Measurements from ENCODE around the gene SDK1.

The SDK1 gene

GRCh38 chr7:4166340-4166739 lies 865.3 kb downstream of the SDK1 start:
- CTCF ChIA-PET: no interaction called here
- Histone ChIP-seq H3K27ac (ENCODE audit: extremely low read depth, low read depth, low read length) (no peak overlapping the region), H3K9me3 (ENCODE audit: control insufficient read depth, insufficient read depth, low read depth, low read length) (no peaks in the 10 kb centered on the region), H3K36me3 (ENCODE audit: control insufficient read depth in 2 of 2, insufficient read depth in 1 of 2, low read length in 2 of 2) (no peaks in the 10 kb centered on the region), H3K4me3 (ENCODE audit: low read depth, low read length) (no peak overlapping the region), H3K4me1 (ENCODE audit: control insufficient read depth, insufficient read depth, low read length) (no peaks in the 10 kb centered on the region)
- POLR2A ChIA-PET: no interaction called here
- TF ChIP-seq INSM2 (tag by site-specific recombination; IDR thresholded peaks at IDR 0.05) (no peak), ZNF76 (tag by site-specific recombination; IDR thresholded peaks at IDR 0.05; ENCODE audit: borderline replicate concordance, low read depth) (no peak), ZNF670 (tag by site-specific recombination; IDR thresholded peaks at IDR 0.05; ENCODE audit: low read depth) (no peak), ZNF658 (tag by site-specific recombination; IDR thresholded peaks at IDR 0.05) (no peak), ZNF449 (tag by site-specific recombination; IDR thresholded peaks at IDR 0.05) (no peak), ZNF146 (tag by site-specific recombination; IDR thresholded peaks at IDR 0.05) (no peak), PRDM6 (tag by site-specific recombination; IDR thresholded peaks at IDR 0.05) (no peak), ZNF362 (tag by site-specific recombination; IDR thresholded peaks at IDR 0.05) (no peak), KLF1 (tag by site-specific recombination; IDR thresholded peaks at IDR 0.05) (no peak), ZNF10 (tag by site-specific recombination; IDR thresholded peaks at IDR 0.05) (no peak), ZNF18 (tag by site-specific recombination; IDR thresholded peaks at IDR 0.05) (no peak), ZNF548 (tag by site-specific recombination; IDR thresholded peaks at IDR 0.05) (no peak), ZNF423 (tag by site-specific recombination; IDR thresholded peaks at IDR 0.05) (no peak), HOXD13 (CRISPR knock-in tag; IDR thresholded peaks at IDR 0.05; ENCODE audit: borderline replicate concordance) (no peak), ZSCAN4 (tag by site-specific recombination; IDR thresholded peaks at IDR 0.05) (no peak)

GRCh38 chr7:4166807-4167206 lies 865.8 kb downstream of the SDK1 start:
- H3K4me3 ChIP-seq (ENCODE audit: low read depth, low read length): no peak overlapping the region
- no peak overlapping the region for H3K27ac ChIP-seq (ENCODE audit: extremely low read depth, low read depth, low read length)
- CTCF ChIA-PET: no interaction called here
- POLR2A ChIA-PET: no interaction called here
- H3K36me3 ChIP-seq (ENCODE audit: control insufficient read depth in 2 of 2, insufficient read depth in 1 of 2, low read length in 2 of 2): no peaks in the 10 kb centered on the region
- H3K9me3 ChIP-seq (ENCODE audit: control insufficient read depth, insufficient read depth, low read depth, low read length): no peaks in the 10 kb centered on the region
- TF ChIP-seq ZNF133 (tag by site-specific recombination; IDR thresholded peaks at IDR 0.05): no peak
- no peak for TF ChIP-seq KLF1 (tag by site-specific recombination; IDR thresholded peaks at IDR 0.05)
- TF ChIP-seq ZNF48 (tag by site-specific recombination; IDR thresholded peaks at IDR 0.05): no peak
- TF ChIP-seq ZNF175 (tag by site-specific recombination; IDR thresholded peaks at IDR 0.05): no peak
- H3K4me1 ChIP-seq (ENCODE audit: control insufficient read depth, insufficient read depth, low read length): no peaks in the 10 kb centered on the region

Measured in HEK293 (cell line).